DOHH2 (cell line): ENCODE results near the gene TMEM266.

Source experiments
- H3F3A ChIP-seq: fragments of 200-600 bp; sonication (generic), shearing (Covaris generic); 2 replicates; pipeline ENCODE4 v1.6.0; 2016; ENCODE audit warnings: antibody characterized with exemption, mild to moderate bottlenecking; ENCODE audit not compliant: control insufficient read depth, insufficient read depth
- H3K27ac ChIP-seq: fragments of 200-600 bp; sonication (generic); 2 replicates; pipeline ENCODE4 v1.5.1; 2014; ENCODE audit warnings: low read depth, mild to moderate bottlenecking, low read length, moderate library complexity
- H3K27me3 ChIP-seq: fragments of 200-600 bp; sonication (generic); 2 replicates; pipeline ENCODE4 v1.6.1; 2014; ENCODE audit warnings: mild to moderate bottlenecking, low read length, mixed read lengths; ENCODE audit not compliant: control insufficient read depth
- H3K36me3 ChIP-seq: fragments of 200-600 bp; sonication (generic); 2 replicates; pipeline ENCODE4 v1.6.1; 2014; ENCODE audit warnings: mild to moderate bottlenecking, low read length, moderate library complexity, mixed read lengths; ENCODE audit not compliant: control insufficient read depth
- H3K4me1 ChIP-seq: fragments of 200-600 bp; sonication (generic); 2 replicates; pipeline ENCODE4 v1.6.1; 2014; ENCODE audit warnings: mild to moderate bottlenecking, low read length, mixed read lengths; ENCODE audit not compliant: control insufficient read depth
- H3K4me2 ChIP-seq: fragments of 200-600 bp; sonication (generic); 2 replicates; pipeline ENCODE4 v1.6.0; 2014; ENCODE audit warnings: mild to moderate bottlenecking, low read length, moderate library complexity
- H3K4me3 ChIP-seq: fragments of 200-600 bp; sonication (generic); 2 replicates; pipeline ENCODE4 v1.5.1; 2014; ENCODE audit warnings: mild to moderate bottlenecking, low read length, mixed read lengths
- H3K79me2 ChIP-seq: fragments of 200-600 bp; sonication (generic); 2 replicates; pipeline ENCODE4 v1.6.1; 2014; ENCODE audit warnings: mild to moderate bottlenecking, low read length, mixed read lengths; ENCODE audit not compliant: control insufficient read depth
- H3K9me2 ChIP-seq: fragments of 200-600 bp; sonication (generic); replicated peaks from 2 replicates; pipeline ENCODE4 v1.6.1; 2014; ENCODE audit warnings: mild to moderate bottlenecking, low read length, mixed read lengths; ENCODE audit not compliant: control insufficient read depth
- H3K9me3 ChIP-seq: fragments of 200-600 bp; sonication (generic); 2 replicates; pipeline ENCODE4 v1.6.1; 2014; ENCODE audit warnings: antibody characterized with exemption, low read length, mixed read lengths; ENCODE audit not compliant: control insufficient read depth, insufficient read depth
- H4K20me1 ChIP-seq: fragments of 200-600 bp; sonication (generic); 2 replicates; pipeline ENCODE4 v1.6.0; 2014; ENCODE audit warnings: low read depth, mild to moderate bottlenecking, antibody characterized with exemption, low read length, moderate library complexity; ENCODE audit not compliant: control insufficient read depth, insufficient read depth
- CTCF ChIP-seq: fragments of 200-600 bp; sonication (generic); IDR thresholded peaks from one replicate; pipeline ENCODE4 v1.5.1; 2014; ENCODE audit warnings: antibody characterized with exemption, mild to moderate bottlenecking, low read depth, low read length; ENCODE audit not compliant: poor library complexity, severe bottlenecking
- EZH2phosphoT487 ChIP-seq: fragments of 200-600 bp; sonication (generic); IDR thresholded peaks from 2 replicates; pipeline ENCODE4 v1.6.1; 2017; ENCODE audit warnings: borderline replicate concordance, mild to moderate bottlenecking, antibody characterized with exemption, low read length, moderate library complexity, mixed read lengths

Gene TMEM266

GRCh38 chr15:76100361-76100760, 40.6 kb downstream of the TMEM266 start:
- no peaks in the 10 kb centered on the region for H4K20me1 ChIP-seq
- no peaks in the 10 kb centered on the region for H3K9me3 ChIP-seq
- H3K27me3 ChIP-seq, result peaks cover 4% of the 10 kb centered on the region; the same call in 1 of the 2 replicates
- no peak overlapping the region for H3K4me3 ChIP-seq
- H3K27ac ChIP-seq, result no peak overlapping the region
- no peaks in the 10 kb centered on the region for H3K4me1 ChIP-seq
- H3K79me2 ChIP-seq, result no peaks in the 10 kb centered on the region
- H3K36me3 ChIP-seq, result no peaks in the 10 kb centered on the region
- TF ChIP-seq CTCF (no peak), EZH2phosphoT487 (no peak)
- no peak overlapping the region for H3K4me2 ChIP-seq
- H3K9me2 ChIP-seq, result no peaks in the 10 kb centered on the region
- no peaks in the 10 kb centered on the region for H3F3A ChIP-seq

GRCh38 chr15:76101655-76102054, 41.9 kb downstream of the TMEM266 start:
- H3K27me3 ChIP-seq, result peaks cover 4% of the 10 kb centered on the region; the same call in 1 of the 2 replicates

DNA sequence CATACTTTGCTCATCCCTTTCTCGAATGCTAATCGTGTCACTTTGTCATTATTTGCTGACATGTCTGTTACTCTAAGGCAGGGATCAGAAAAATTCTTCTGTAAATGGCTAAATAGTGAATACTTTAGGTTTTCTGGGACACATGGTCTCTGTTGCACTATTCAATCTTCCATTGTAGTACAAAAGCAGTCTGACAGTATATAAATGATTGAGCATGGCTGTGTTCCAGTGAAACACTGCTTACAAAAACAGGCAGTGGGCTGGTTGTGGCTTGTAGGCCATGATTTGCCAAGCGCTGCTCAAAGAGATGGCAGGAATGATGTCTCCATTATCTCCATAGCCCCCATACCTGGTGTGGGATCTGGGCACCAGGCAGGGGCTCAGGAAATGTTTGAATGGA, 45.6 kb downstream of the TMEM266 start:
- no peak for TF ChIP-seq CTCF
- TF ChIP-seq EZH2phosphoT487, result no peak
- Histone ChIP-seq H3K9me2 (no peaks in the 10 kb centered on the region), H3K4me3 (no peak overlapping the region), H3K27ac (no peak overlapping the region), H3K4me1 (no peaks in the 10 kb centered on the region), H4K20me1 (no peaks in the 10 kb centered on the region), H3K4me2 (no peak overlapping the region), H3K27me3 (peaks cover 2% of the 10 kb centered on the region; the same call in 1 of the 2 replicates), H3K36me3 (no peaks in the 10 kb centered on the region), H3K79me2 (no peaks in the 10 kb centered on the region), H3F3A (no peaks in the 10 kb centered on the region), H3K9me3 (no peaks in the 10 kb centered on the region)

More at GRCh38 chr15:76101655-76102054, 41.9 kb downstream of the TMEM266 start:
- no peaks in the 10 kb centered on the region for H3F3A ChIP-seq
- no peaks in the 10 kb centered on the region for H3K9me2 ChIP-seq
- H3K36me3 ChIP-seq, result no peaks in the 10 kb centered on the region
- TF ChIP-seq CTCF (no peak), EZH2phosphoT487 (no peak)
- no peaks in the 10 kb centered on the region for H3K9me3 ChIP-seq
- no peaks in the 10 kb centered on the region for H3K4me1 ChIP-seq
- H3K4me2 ChIP-seq, result no peak overlapping the region
- H4K20me1 ChIP-seq, result no peaks in the 10 kb centered on the region
- no peak overlapping the region for H3K4me3 ChIP-seq
- no peak overlapping the region for H3K27ac ChIP-seq
- H3K79me2 ChIP-seq, result no peaks in the 10 kb centered on the region
